WTC11 (cell line): ENCODE data around the gene YWHAH. TPM values are rescaled to one million over a fixed set of nuclear protein-coding genes. Genes with fewer than 3 reads are reported as not detected.

ENCODE experiments used
- ATAC-seq: fragments of 200-7000 bp; cut with Tn5 transposase; 2 replicates; pipeline ENCODE4 v1.10.0; 2021; ENCODE audit warnings: mild to moderate bottlenecking, moderate library complexity
- Bru-seq: library from RNA; stranded (reverse); fragments of 400-500 nt; gene quantifications from one replicate; lab custom pipeline; 2021; lab: Mats Ljungman, UMichigan
- CTCF ChIA-PET: fragments of 300-600 bp; sonication (Branson Sonifier 250); formaldehyde crosslinking; loops from one replicate; lab custom pipeline; 2021; ENCODE audit warnings: antibody characterized with exemption; lab: Charles Lee
- POLR2A ChIA-PET: fragments of 350-600 bp; sonication (Branson Sonifier 250); formaldehyde crosslinking; loops from one replicate; lab custom pipeline; 2021; ENCODE audit warnings: antibody characterized with exemption; lab: Charles Lee
- DNase-seq: peaks from one replicate; pipeline ENCODE4 v3.0.0; 2021; ENCODE audit warnings: low spot score
- H3K27ac Mint-ChIP-seq: 2 replicates; pipeline ENCODE4 v1.8.0; 2021; ENCODE audit warnings: mixed read lengths
- H3K27me3 Mint-ChIP-seq: 2 replicates; pipeline ENCODE4 v1.8.0; 2021; ENCODE audit warnings: low read depth, mild to moderate bottlenecking, moderate library complexity, mixed read lengths
- H3K36me3 Mint-ChIP-seq: 2 replicates; pipeline ENCODE4 v1.8.0; 2021; ENCODE audit warnings: mixed read lengths
- H3K4me1 Mint-ChIP-seq: 2 replicates; pipeline ENCODE4 v1.8.0; 2022; ENCODE audit warnings: mixed read lengths
- H3K4me3 Mint-ChIP-seq: 2 replicates; pipeline ENCODE4 v1.8.0; 2021; ENCODE audit warnings: mild to moderate bottlenecking, moderate library complexity, mixed read lengths
- H3K9me3 Mint-ChIP-seq: 2 replicates; pipeline ENCODE4 v1.8.0; 2021; ENCODE audit warnings: mixed read lengths
- CBFB ChIP-seq: sonication (generic); formaldehyde crosslinking; IDR thresholded peaks from 2 replicates; pipeline ENCODE4 v1.8.1; 2022; ENCODE audit warnings: mild to moderate bottlenecking, low read depth, missing genetic modification reagents
- EMX1 ChIP-seq: fragments of 250-450 bp; sonication (Bioruptor Pico); IDR thresholded peaks from 2 replicates; pipeline ENCODE4 v1.8.0; 2021; ENCODE audit warnings: mild to moderate bottlenecking
- FOXP1 ChIP-seq: sonication (generic); formaldehyde crosslinking; IDR thresholded peaks from 2 replicates; pipeline ENCODE4 v1.8.0; 2022; ENCODE audit warnings: missing genetic modification reagents, mild to moderate bottlenecking, moderate library complexity, borderline replicate concordance
- HMGA2 ChIP-seq: fragments of 250-450 bp; sonication (Bioruptor Pico); IDR thresholded peaks from 2 replicates; pipeline ENCODE4 v1.4.0; 2021; ENCODE audit warnings: mild to moderate bottlenecking, moderate library complexity
- KAT7 ChIP-seq: sonication (generic); formaldehyde crosslinking; IDR thresholded peaks from 2 replicates; pipeline ENCODE4 v1.8.1; 2023; ENCODE audit warnings: missing genetic modification reagents, mild to moderate bottlenecking, borderline replicate concordance
- PRRX2 ChIP-seq: fragments of 250-450 bp; sonication (Bioruptor Pico); IDR thresholded peaks from 2 replicates; pipeline ENCODE4 v1.8.0; 2021; ENCODE audit warnings: mild to moderate bottlenecking
- SP1 ChIP-seq: sonication (generic); formaldehyde crosslinking; conservative IDR thresholded peaks from 2 replicates; pipeline ENCODE4 v1.8.1; 2022; ENCODE audit warnings: missing genetic modification reagents
- TEAD4 ChIP-seq: sonication (generic); formaldehyde crosslinking; IDR thresholded peaks from 2 replicates; pipeline ENCODE4 v1.8.0; 2022; ENCODE audit warnings: mild to moderate bottlenecking, missing genetic modification reagents
- ZNF121 ChIP-seq: sonication (generic); formaldehyde crosslinking; IDR thresholded peaks from 2 replicates; pipeline ENCODE4 v1.8.0; 2023; ENCODE audit warnings: missing genetic modification reagents
- ZNF219 ChIP-seq: sonication (generic); formaldehyde crosslinking; IDR thresholded peaks from 2 replicates; pipeline ENCODE4 v1.8.0; 2023; ENCODE audit warnings: missing genetic modification reagents, mild to moderate bottlenecking, borderline replicate concordance
- ZNF416 ChIP-seq: fragments of 250-450 bp; sonication (Bioruptor Pico); IDR thresholded peaks from 2 replicates; pipeline ENCODE4 v1.9.0; 2021; ENCODE audit warnings: mild to moderate bottlenecking, inconsistent platforms
- long read RNA-seq, 3 experiments: library from RNA in 1 of 3; library from capped mRNA in 1 of 3; library from polyadenylated mRNA in 1 of 3; unstranded in 2 of 3; stranded (forward) in 1 of 3; transcript quantifications; one replicate each; pipeline ENCODE4 v2.0.0, GENCODE V29; 2021
- total RNA-seq: library from RNA; stranded (reverse); gene quantifications from 3 replicates; pipeline ENCODE4 v1.2.3, GENCODE V29; 2021
- TF ChIP-seq, protein P1 (sequence below): fragments of 250-450 bp; sonication (Bioruptor Pico); IDR thresholded peaks from 2 replicates; pipeline ENCODE4 v1.9.0; 2021; ENCODE audit warnings: mild to moderate bottlenecking, borderline replicate concordance
- TF ChIP-seq, protein P2 (sequence below): sonication (generic); formaldehyde crosslinking; IDR thresholded peaks from 2 replicates; pipeline ENCODE4 v1.8.1; 2023; ENCODE audit warnings: mild to moderate bottlenecking, missing genetic modification reagents, moderate library complexity
- TF ChIP-seq, protein P3 (sequence below): sonication (generic); formaldehyde crosslinking; IDR thresholded peaks from 2 replicates; pipeline ENCODE4 v1.8.1; 2022; ENCODE audit warnings: mild to moderate bottlenecking, moderate library complexity, missing genetic modification reagents
- TF ChIP-seq, protein P4 (sequence below): sonication (generic); formaldehyde crosslinking; conservative IDR thresholded peaks from 2 replicates; pipeline ENCODE4 v1.8.1; 2023; ENCODE audit warnings: mild to moderate bottlenecking, low read depth, missing genetic modification reagents, moderate library complexity
- TF ChIP-seq, protein P5 (sequence below): sonication (generic); formaldehyde crosslinking; IDR thresholded peaks from 2 replicates; pipeline ENCODE4 v1.8.0; 2022; ENCODE audit warnings: mild to moderate bottlenecking, missing genetic modification reagents
- TF ChIP-seq, protein P6 (sequence below): sonication (generic); formaldehyde crosslinking; IDR thresholded peaks from 2 replicates; pipeline ENCODE4 v1.8.1; 2023; ENCODE audit warnings: mild to moderate bottlenecking, missing genetic modification reagents
- TF ChIP-seq, protein P7 (sequence below): fragments of 250-450 bp; sonication (Bioruptor Pico); IDR thresholded peaks from 2 replicates; pipeline ENCODE4 v1.8.0; 2021; ENCODE audit warnings: mild to moderate bottlenecking
- TF ChIP-seq, protein P8 (sequence below): sonication (generic); formaldehyde crosslinking; IDR thresholded peaks from 2 replicates; pipeline ENCODE4 v1.8.0; 2022; ENCODE audit warnings: mild to moderate bottlenecking, missing genetic modification reagents

Gene YWHAH
- total RNA-seq (190 to 205 TPM (median 203 TPM) in 3 replicates), Bru-seq, nascent RNA (percentile 98 among the genes with signal in this experiment)
- long read RNA-seq, experiment 1, transcript YWHAH-201 (2 exons, 1,825 nt), result major isoform, 962 of 997 reads
- long read RNA-seq, experiment 1, partial matches to known transcripts, result 1 of 997 reads
- long read RNA-seq, experiment 1, other reads (novel, unspliced or antisense), result 32 of 997 reads
- long read RNA-seq, experiment 2, transcript YWHAH-201 (2 exons, 1,825 nt), result major isoform, 294 of 368 reads
- long read RNA-seq, experiment 2, partial matches to known transcripts, result 71 of 368 reads
- long read RNA-seq, experiment 2, other reads (novel, unspliced or antisense), result 3 of 368 reads
- long read RNA-seq, experiment 3, transcript YWHAH-201 (2 exons, 1,825 nt), result major isoform, 39 of 48 reads
- long read RNA-seq, experiment 3, partial matches to known transcripts, result 0 of 48 reads
- long read RNA-seq, experiment 3, other reads (novel, unspliced or antisense), result 6 of 48 reads

DNA sequence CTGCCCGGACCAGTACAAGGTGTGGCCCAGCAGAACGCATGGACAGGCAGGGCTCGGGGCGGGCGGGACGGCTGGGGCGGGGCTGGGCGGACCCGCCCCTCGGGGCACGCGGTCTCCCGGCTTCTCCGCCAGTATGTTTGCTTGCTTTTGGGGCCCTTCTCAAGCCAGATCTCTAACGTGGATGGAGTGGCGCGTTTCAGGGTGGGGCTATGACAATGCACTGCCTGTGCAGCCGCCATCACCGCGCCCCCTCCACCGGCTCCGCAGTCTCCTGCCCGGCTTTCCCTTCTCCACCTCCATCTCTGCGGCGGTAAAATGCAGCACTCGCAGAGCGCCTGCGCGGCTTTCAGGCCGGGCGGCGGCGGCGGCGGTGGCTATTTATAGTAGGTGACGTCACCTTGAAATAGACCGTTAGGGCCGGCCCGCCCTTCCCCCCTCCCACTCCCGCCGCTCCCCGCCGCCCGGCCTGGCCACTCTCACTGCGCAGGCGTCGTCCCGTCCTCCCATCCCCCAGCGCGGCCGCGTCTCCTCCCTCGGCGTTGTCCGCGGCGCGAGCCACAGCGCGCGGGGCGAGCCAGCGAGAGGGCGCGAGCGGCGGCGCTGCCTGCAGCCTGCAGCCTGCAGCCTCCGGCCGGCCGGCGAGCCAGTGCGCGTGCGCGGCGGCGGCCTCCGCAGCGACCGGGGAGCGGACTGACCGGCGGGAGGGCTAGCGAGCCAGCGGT, at the start of gene YWHAH:
TSS of gene YWHAH (plus strand) at position 558 of the 722 bp plus-strand sequence. CDS start 199 bp downstream, outside the sequence.
- Mint-ChIP-seq H3K4me3 (peak within 1 kb of the TSS; percentile 76), H3K36me3 (peaks cover 15% of the 10 kb centered on the region), H3K27me3 (peaks cover 10% of the 10 kb centered on the region), H3K9me3 (no peaks in the 10 kb centered on the region), H3K27ac (peak within 1 kb of the TSS; percentile 92), H3K4me1 (peaks cover 10% of the 10 kb centered on the region)
- ChIA-PET CTCF (interaction anchor here (2.0 to 3.3 kb wide), 2 partner anchors 26 kb away, joined by 19 to 23 read pairs; no protein-coding TSS in a partner anchor), POLR2A (interaction anchor here (1.6 kb wide), 1 partner anchor 15 kb away, joined by 5 read pairs; no protein-coding TSS in a partner anchor)
- ATAC-seq (peak; percentile 77), DNase-seq (peak; percentile 93)
- TF ChIP-seq, protein P1, sequence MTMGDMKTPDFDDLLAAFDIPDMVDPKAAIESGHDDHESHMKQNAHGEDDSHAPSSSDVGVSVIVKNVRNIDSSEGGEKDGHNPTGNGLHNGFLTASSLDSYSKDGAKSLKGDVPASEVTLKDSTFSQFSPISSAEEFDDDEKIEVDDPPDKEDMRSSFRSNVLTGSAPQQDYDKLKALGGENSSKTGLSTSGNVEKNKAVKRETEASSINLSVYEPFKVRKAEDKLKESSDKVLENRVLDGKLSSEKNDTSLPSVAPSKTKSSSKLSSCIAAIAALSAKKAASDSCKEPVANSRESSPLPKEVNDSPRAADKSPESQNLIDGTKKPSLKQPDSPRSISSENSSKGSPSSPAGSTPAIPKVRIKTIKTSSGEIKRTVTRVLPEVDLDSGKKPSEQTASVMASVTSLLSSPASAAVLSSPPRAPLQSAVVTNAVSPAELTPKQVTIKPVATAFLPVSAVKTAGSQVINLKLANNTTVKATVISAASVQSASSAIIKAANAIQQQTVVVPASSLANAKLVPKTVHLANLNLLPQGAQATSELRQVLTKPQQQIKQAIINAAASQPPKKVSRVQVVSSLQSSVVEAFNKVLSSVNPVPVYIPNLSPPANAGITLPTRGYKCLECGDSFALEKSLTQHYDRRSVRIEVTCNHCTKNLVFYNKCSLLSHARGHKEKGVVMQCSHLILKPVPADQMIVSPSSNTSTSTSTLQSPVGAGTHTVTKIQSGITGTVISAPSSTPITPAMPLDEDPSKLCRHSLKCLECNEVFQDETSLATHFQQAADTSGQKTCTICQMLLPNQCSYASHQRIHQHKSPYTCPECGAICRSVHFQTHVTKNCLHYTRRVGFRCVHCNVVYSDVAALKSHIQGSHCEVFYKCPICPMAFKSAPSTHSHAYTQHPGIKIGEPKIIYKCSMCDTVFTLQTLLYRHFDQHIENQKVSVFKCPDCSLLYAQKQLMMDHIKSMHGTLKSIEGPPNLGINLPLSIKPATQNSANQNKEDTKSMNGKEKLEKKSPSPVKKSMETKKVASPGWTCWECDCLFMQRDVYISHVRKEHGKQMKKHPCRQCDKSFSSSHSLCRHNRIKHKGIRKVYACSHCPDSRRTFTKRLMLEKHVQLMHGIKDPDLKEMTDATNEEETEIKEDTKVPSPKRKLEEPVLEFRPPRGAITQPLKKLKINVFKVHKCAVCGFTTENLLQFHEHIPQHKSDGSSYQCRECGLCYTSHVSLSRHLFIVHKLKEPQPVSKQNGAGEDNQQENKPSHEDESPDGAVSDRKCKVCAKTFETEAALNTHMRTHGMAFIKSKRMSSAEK (CRISPR knock-in tag), result no peak
- TF ChIP-seq SP1 (peak; percentile 75), ZNF121 (CRISPR knock-in tag) (0 out of 2 replicates have a peak, but pooled peaks have one; percentile 2), HMGA2 (peak; percentile 33; the same call in 1 of the 2 replicates), PRRX2 (CRISPR knock-in tag) (0 out of 2 replicates have a peak, but pooled peaks have one; percentile 67), ZNF219 (no peak), EMX1 (0 out of 2 replicates have a peak, but pooled peaks have one; percentile 54), FOXP1 (CRISPR knock-in tag) (peak; percentile 0; the same call in 1 of the 2 replicates), KAT7 (CRISPR knock-in tag) (peak; percentile 87), CBFB (CRISPR knock-in tag) (peak; percentile 59; the same call in 1 of the 2 replicates), ZNF416 (CRISPR knock-in tag) (peak; percentile 86; the same call in 1 of the 2 replicates), TEAD4 (CRISPR knock-in tag) (peak; percentile 19; the same call in 1 of the 2 replicates)
- TF ChIP-seq, protein P2, sequence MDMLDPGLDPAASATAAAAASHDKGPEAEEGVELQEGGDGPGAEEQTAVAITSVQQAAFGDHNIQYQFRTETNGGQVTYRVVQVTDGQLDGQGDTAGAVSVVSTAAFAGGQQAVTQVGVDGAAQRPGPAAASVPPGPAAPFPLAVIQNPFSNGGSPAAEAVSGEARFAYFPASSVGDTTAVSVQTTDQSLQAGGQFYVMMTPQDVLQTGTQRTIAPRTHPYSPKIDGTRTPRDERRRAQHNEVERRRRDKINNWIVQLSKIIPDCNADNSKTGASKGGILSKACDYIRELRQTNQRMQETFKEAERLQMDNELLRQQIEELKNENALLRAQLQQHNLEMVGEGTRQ, result no peak
- TF ChIP-seq, protein P3, sequence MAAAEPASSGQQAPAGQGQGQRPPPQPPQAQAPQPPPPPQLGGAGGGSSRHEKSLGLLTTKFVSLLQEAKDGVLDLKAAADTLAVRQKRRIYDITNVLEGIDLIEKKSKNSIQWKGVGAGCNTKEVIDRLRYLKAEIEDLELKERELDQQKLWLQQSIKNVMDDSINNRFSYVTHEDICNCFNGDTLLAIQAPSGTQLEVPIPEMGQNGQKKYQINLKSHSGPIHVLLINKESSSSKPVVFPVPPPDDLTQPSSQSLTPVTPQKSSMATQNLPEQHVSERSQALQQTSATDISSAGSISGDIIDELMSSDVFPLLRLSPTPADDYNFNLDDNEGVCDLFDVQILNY (CRISPR knock-in tag), result peak; percentile 75
- TF ChIP-seq, protein P4, sequence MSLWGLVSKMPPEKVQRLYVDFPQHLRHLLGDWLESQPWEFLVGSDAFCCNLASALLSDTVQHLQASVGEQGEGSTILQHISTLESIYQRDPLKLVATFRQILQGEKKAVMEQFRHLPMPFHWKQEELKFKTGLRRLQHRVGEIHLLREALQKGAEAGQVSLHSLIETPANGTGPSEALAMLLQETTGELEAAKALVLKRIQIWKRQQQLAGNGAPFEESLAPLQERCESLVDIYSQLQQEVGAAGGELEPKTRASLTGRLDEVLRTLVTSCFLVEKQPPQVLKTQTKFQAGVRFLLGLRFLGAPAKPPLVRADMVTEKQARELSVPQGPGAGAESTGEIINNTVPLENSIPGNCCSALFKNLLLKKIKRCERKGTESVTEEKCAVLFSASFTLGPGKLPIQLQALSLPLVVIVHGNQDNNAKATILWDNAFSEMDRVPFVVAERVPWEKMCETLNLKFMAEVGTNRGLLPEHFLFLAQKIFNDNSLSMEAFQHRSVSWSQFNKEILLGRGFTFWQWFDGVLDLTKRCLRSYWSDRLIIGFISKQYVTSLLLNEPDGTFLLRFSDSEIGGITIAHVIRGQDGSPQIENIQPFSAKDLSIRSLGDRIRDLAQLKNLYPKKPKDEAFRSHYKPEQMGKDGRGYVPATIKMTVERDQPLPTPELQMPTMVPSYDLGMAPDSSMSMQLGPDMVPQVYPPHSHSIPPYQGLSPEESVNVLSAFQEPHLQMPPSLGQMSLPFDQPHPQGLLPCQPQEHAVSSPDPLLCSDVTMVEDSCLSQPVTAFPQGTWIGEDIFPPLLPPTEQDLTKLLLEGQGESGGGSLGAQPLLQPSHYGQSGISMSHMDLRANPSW (CRISPR knock-in tag), result no peak
- TF ChIP-seq, protein P5, sequence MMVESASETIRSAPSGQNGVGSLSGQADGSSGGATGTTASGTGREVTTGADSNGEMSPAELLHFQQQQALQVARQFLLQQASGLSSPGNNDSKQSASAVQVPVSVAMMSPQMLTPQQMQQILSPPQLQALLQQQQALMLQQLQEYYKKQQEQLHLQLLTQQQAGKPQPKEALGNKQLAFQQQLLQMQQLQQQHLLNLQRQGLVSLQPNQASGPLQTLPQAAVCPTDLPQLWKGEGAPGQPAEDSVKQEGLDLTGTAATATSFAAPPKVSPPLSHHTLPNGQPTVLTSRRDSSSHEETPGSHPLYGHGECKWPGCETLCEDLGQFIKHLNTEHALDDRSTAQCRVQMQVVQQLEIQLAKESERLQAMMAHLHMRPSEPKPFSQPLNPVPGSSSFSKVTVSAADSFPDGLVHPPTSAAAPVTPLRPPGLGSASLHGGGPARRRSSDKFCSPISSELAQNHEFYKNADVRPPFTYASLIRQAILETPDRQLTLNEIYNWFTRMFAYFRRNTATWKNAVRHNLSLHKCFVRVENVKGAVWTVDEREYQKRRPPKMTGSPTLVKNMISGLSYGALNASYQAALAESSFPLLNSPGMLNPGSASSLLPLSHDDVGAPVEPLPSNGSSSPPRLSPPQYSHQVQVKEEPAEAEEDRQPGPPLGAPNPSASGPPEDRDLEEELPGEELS, result peak; percentile 77; the same call in 1 of the 2 replicates
- TF ChIP-seq, protein P6, sequence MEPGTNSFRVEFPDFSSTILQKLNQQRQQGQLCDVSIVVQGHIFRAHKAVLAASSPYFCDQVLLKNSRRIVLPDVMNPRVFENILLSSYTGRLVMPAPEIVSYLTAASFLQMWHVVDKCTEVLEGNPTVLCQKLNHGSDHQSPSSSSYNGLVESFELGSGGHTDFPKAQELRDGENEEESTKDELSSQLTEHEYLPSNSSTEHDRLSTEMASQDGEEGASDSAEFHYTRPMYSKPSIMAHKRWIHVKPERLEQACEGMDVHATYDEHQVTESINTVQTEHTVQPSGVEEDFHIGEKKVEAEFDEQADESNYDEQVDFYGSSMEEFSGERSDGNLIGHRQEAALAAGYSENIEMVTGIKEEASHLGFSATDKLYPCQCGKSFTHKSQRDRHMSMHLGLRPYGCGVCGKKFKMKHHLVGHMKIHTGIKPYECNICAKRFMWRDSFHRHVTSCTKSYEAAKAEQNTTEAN (CRISPR knock-in tag), result 0 out of 2 replicates have a peak, but pooled peaks have one; percentile 66
- TF ChIP-seq, protein P7, sequence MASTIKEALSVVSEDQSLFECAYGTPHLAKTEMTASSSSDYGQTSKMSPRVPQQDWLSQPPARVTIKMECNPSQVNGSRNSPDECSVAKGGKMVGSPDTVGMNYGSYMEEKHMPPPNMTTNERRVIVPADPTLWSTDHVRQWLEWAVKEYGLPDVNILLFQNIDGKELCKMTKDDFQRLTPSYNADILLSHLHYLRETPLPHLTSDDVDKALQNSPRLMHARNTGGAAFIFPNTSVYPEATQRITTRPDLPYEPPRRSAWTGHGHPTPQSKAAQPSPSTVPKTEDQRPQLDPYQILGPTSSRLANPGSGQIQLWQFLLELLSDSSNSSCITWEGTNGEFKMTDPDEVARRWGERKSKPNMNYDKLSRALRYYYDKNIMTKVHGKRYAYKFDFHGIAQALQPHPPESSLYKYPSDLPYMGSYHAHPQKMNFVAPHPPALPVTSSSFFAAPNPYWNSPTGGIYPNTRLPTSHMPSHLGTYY, result no peak
- TF ChIP-seq, protein P8, sequence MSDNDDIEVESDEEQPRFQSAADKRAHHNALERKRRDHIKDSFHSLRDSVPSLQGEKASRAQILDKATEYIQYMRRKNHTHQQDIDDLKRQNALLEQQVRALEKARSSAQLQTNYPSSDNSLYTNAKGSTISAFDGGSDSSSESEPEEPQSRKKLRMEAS (CRISPR knock-in tag), result peak; percentile 81
